ENCODE results near the gene RAB40C.

The RAB40C gene

GRCh38 chr16:673399-673991 lies 83.6 kb downstream of the RAB40C start:
- peaks cover 54% of the 10 kb centered on the region for H3K36me3 ChIP-seq (replicated peaks)
- DNase-seq (ENCODE audit: low spot score in 2 of 2): no peak
- in situ Hi-C loops (cut with MboI; ENCODE audit: low sequenced_read_pairs): no loop called here
- H3K4me1 ChIP-seq: peaks cover 4% of the 10 kb centered on the region
- no peak overlapping the region for H3K4me3 ChIP-seq
- no peaks in the 10 kb centered on the region for H3K27me3 ChIP-seq (ENCODE audit: low read depth)
- no peaks in the 10 kb centered on the region for H3K9me3 ChIP-seq

- Histone ChIP-seq H3K27me3 (ENCODE audit: low read depth) (no peaks in the 10 kb centered on the region), H3K4me1 (peaks cover 4% of the 10 kb centered on the region; the same call in 1 of the 2 replicates), H3K9me3 (no peaks in the 10 kb centered on the region), H3K4me3 (no peak overlapping the region), H3K36me3 (replicated peaks) (peaks cover 47% of the 10 kb centered on the region)
- no peak for DNase-seq (ENCODE audit: low spot score in 2 of 2)
- in situ Hi-C loops (cut with MboI; ENCODE audit: low sequenced_read_pairs): no loop called here
These were observed 84.5 kb downstream of the RAB40C start for GRCh38 chr16:674214-674881.

GRCh38 chr16:674968-675883 lies 85.4 kb downstream of the RAB40C start, which contains the start of gene RHBDL1:
Gene RHBDL1 (plus strand): TSS chr16:675671. CDS start chr16:675791, 120 bp downstream.
- H3K36me3 ChIP-seq (replicated peaks): peaks cover 38% of the 10 kb centered on the region
- H3K4me1 ChIP-seq: peaks cover 6% of the 10 kb centered on the region; the same call in 1 of the 2 replicates
- DNase-seq (ENCODE audit: low spot score in 2 of 2): peak in 1 of 2 experiments; percentile 54
- no peak within 1 kb of the TSS for H3K4me3 ChIP-seq
- in situ Hi-C loops (cut with MboI; ENCODE audit: low sequenced_read_pairs): no loop called here
- no peaks in the 10 kb centered on the region for H3K27me3 ChIP-seq (ENCODE audit: low read depth)
- H3K9me3 ChIP-seq: no peaks in the 10 kb centered on the region

GRCh38 chr16:675884-676564 lies 86.2 kb downstream of the RAB40C start:
- no peak for DNase-seq (ENCODE audit: low spot score in 2 of 2)
- H3K9me3 ChIP-seq: no peaks in the 10 kb centered on the region
- H3K4me1 ChIP-seq: peaks cover 7% of the 10 kb centered on the region
- no peaks in the 10 kb centered on the region for H3K27me3 ChIP-seq (ENCODE audit: low read depth)
- no peak overlapping the region for H3K4me3 ChIP-seq
- peaks cover 32% of the 10 kb centered on the region for H3K36me3 ChIP-seq (replicated peaks)
- in situ Hi-C loops (cut with MboI; ENCODE audit: low sequenced_read_pairs): no loop called here

- in situ Hi-C loops (cut with MboI; ENCODE audit: low sequenced_read_pairs): no loop called here
These were observed 86.7 kb downstream of the RAB40C start for GRCh38 chr16:676565-676902.

GRCh38 chr16:676913-677312 lies 87.0 kb downstream of the RAB40C start:
- Histone ChIP-seq H3K27me3 (ENCODE audit: low read depth) (no peaks in the 10 kb centered on the region), H3K4me3 (no peak overlapping the region), H3K4me1 (peaks cover 16% of the 10 kb centered on the region), H3K9me3 (no peaks in the 10 kb centered on the region), H3K36me3 (replicated peaks) (peaks cover 36% of the 10 kb centered on the region)
- DNase-seq (ENCODE audit: low spot score in 2 of 2): no peak
- in situ Hi-C loops (cut with MboI; ENCODE audit: low sequenced_read_pairs): no loop called here

More at GRCh38 chr16:676565-676902, 86.7 kb downstream of the RAB40C start:
- H3K4me1 ChIP-seq: peaks cover 12% of the 10 kb centered on the region
- H3K9me3 ChIP-seq: no peaks in the 10 kb centered on the region
- H3K36me3 ChIP-seq (replicated peaks): peaks cover 33% of the 10 kb centered on the region
- H3K27me3 ChIP-seq (ENCODE audit: low read depth): no peaks in the 10 kb centered on the region
- no peak for DNase-seq (ENCODE audit: low spot score in 2 of 2)
- H3K4me3 ChIP-seq: no peak overlapping the region

- DNase-seq (ENCODE audit: low spot score in 2 of 2): no peak
- Histone ChIP-seq H3K27me3 (ENCODE audit: low read depth) (no peaks in the 10 kb centered on the region), H3K4me1 (peaks cover 19% of the 10 kb centered on the region), H3K4me3 (no peak overlapping the region), H3K9me3 (no peaks in the 10 kb centered on the region), H3K36me3 (replicated peaks) (peaks cover 36% of the 10 kb centered on the region)
- in situ Hi-C loops (cut with MboI; ENCODE audit: low sequenced_read_pairs): no loop called here
These were observed 87.7 kb downstream of the RAB40C start for GRCh38 chr16:677316-678190.

- peaks cover 36% of the 10 kb centered on the region for H3K36me3 ChIP-seq (replicated peaks)
- peaks cover 26% of the 10 kb centered on the region for H3K4me1 ChIP-seq
- in situ Hi-C loops (cut with MboI; ENCODE audit: low sequenced_read_pairs): no loop called here
- H3K4me3 ChIP-seq: no peak overlapping the region
- H3K9me3 ChIP-seq: no peaks in the 10 kb centered on the region
- H3K27me3 ChIP-seq (ENCODE audit: low read depth): no peaks in the 10 kb centered on the region
- DNase-seq (ENCODE audit: low spot score in 2 of 2): no peak
These were observed 88.5 kb downstream of the RAB40C start for GRCh38 chr16:678209-678857.

Measured in HAP-1 (cell line).